HG03439 (cell line): ENCODE data around the gene MAX.
"Not testable (repeated sequence)": the region's sequence is repeated elsewhere in the genome, so short reads cannot be mapped to it uniquely, and the experiment has no call there.

Experiments used
- ATAC-seq: cut with Tn5 transposase; IDR thresholded peaks from one replicate; pipeline ENCODE4 v1.9.1; 2021; ENCODE audit warnings: mild to moderate bottlenecking, moderate library complexity; ENCODE audit not compliant: unreplicated experiment

MAX gene

DNA sequence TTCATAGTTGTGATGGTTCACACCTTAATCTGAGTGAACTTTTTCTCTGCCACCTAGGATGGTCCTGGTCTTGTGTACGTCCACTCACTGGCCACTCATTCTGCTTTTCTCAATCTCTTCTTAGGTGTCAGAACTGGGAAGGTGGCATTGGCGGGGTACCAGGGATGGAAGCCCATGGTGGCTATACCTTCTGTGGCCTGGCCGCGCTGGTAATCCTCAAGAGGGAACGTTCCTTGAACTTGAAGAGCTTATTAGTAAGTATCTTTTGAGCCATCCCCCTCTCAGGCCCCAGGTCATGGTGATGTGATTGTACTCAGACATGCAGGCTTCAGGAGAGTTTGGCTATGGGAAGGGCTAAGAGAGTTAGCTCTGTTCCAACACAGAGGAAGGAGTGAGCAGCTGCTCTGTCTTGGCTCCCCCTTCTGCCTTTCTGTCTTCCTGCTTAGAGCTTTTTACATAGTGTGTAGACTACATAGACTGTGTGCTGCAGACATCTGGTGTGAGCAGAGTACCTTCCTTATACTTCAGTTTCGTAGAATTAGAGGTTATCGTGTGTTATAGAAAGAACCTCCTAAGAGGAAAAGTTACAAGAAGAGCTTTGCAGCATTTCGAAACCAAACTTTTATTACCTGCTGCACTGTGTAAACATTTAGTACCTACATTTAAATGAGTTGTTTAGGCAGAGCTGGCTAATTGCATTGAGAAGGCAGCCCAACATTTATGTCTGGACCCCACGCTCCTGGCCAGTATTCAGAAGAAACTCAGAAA, 61.5 kb downstream of the MAX start:
- no peak for ATAC-seq

DNA sequence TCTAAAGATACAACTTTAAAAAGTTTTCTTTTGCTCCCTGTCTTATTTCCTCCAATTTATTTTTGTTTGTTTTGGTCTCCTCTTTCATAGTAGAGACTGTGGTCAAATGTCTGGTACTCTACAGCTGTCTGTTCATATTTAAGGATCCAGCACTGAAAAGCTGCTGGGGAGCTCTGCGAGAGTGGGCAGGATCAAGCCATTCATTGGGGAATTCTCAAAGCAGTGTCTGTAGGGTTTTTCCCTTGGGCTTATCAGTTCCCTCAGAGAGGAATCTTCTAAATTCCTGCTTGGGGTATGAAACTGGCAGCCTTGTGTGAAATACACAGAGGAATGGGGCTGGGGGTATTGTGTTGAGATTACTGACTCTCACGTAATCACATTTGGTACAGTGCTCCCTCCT, 63.4 kb downstream of the MAX start:
- no peak for ATAC-seq

DNA sequence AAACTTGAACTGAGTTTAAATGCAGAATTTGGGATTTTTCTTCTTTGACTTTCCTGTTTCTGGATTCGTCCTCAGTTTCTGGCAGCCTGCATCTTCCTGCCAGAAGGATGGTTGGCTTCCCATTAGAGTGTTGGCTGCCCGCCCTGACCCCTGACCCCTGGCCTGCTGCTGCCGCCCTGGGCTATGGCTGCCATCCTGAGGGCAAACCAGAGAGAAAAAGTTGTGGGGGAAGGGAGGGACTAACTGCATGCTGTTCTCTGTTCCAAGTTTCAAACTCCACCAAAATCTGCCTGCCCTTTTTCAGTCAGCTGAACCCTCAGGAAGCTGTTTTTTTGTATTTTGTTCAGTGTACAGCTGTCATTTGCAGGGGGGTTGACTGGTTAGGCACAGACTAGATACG, 67.3 kb downstream of the MAX start:
- no peak for ATAC-seq

DNA sequence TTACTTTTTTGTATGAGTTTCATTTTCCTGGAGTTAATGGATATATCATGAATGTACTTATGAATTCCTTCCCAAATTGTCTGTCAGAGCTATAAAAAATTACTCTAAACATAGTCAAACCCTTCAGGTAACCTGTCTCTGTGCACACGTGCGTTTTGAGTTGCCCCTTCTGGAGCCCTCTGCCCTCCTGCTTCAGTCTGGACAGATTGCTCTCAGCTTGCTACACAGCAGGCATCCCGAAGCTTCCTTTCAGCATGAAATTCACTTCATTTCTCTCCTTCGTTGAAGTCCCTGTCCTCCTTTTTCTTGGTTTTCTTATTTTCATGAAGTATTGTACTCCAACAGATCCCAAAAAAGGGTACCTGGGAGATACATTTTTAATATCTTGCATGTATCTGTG, 68.3 kb downstream of the MAX start:
- no peak for ATAC-seq

DNA sequence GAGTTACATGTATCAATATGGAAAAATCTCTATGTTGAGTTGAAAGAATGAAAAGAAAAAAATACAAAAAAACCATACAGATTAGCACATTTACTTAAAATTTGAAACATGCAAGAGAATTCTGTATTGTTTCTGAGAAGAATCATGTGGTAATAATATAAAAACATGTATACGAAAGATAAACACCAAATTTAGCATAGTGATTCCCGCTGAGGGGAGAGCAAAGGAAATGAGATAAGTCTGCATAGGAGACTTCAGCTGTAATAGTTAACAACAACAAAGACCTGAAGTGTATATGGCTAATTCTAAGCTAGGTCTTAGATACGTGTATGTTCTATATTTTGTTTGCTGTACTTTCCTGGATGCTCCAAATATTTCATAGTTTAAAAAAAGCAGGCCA, 69.1 kb downstream of the MAX start:
- ATAC-seq, result no peak

DNA sequence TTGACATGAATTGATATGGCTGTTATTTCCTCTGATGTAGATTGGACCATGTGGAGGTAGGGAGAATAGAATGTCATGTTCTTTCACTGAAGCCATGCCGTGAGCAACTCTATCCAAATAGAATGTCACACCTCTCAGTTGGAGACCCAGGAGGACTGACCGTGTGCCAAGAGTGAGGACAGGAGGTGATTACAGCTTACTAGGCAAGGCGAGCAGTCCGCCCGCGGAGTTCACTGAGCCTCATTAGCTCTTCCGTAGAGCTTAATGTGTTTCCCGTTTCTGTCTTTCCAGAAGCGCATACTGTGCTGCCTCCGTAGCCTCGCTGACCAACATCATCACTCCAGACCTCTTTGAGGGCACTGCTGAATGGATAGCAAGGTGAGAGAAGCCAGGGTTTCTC, 70.0 kb downstream of the MAX start:
- no peak for ATAC-seq

DNA sequence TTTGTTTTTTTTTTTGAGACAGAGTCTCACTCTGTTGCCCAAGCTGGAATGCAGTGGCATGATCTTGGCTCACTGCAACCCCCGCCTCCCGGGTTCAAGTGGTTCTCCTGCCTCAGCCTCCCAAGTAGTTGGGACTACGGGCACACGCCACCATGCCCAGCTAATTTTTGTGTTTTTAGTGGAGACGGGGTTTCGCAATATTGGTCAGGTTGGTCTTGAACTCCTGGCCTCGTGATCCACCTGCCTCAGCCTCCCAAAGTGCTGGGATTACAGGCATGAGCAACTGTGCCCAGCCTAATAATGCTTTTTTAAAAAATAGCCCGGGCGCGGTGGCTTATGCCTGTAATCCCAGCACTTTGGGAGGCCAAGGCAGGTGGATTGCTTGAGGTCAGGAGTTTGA, 71.0 kb downstream of the MAX start:
- not testable (repeated sequence) for ATAC-seq

DNA sequence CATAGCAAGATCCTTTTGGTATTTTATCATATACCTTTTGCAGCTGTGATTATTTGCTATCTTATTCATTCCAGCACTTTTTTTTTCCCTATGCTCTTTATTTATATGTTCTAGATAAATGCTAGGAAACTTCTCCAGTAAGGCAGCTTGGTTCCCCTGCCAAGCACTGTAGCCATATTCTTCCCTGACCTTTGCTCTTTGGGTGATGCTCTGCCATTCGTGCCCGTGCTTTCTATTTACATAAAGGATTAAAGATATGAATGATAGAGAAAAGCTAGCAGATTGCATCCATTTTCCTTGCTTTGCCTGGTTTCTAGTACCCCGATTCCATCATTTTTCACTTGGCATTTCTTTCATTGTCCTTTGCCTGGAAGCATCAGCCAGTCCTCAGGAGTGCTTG, 73.4 kb downstream of the MAX start:
- ATAC-seq, result no peak

DNA sequence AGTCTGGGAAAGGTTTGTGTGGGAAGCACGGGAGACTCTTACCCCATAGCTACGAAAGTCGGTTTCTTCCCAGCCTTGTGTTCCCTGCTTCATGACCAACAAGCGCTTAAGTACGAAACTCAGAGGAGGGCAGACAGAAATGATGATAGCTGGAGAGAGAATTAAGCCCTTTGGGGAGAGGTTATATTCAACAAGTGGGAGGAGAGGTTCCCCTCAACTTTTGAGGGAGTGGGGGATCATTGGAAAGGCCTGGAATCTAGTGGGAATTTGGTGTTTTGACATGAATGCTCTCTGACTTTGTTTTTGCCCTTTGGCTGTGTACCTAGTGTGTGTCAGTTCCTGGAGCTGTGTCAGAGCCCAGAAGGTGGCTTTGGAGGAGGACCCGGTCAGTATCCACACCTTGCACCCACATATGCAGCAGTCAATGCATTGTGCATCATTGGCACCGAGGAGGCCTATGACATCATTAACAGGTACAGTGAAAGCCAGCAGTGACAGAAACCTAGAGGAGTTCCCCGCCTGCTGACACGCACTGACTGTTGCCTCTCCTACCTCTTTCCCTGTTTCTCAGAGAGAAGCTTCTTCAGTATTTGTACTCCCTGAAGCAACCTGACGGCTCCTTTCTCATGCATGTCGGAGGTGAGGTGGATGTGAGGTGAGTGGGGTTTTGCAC, 75.1 kb downstream of the MAX start:
- no peak for ATAC-seq

DNA sequence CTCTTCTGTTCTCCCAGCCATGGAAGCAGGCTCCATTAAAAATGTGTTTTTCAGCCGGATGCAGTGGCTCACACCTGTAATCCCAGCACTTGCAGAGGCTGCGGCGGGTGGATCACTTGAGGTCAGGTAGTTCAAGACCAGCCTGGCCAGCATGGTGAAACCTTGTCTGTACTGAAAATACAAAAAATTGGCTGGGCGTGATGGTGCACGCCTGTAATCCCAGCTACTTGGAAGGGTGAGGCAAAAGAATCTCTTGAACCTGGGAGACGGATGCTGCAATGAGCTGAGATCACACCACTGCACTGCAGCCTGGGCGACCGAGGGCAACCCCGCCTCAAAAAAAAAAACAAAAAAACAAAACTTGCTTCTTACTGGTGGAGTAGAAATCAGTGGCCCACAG, 75.8 kb downstream of the MAX start:
- no peak for ATAC-seq

DNA sequence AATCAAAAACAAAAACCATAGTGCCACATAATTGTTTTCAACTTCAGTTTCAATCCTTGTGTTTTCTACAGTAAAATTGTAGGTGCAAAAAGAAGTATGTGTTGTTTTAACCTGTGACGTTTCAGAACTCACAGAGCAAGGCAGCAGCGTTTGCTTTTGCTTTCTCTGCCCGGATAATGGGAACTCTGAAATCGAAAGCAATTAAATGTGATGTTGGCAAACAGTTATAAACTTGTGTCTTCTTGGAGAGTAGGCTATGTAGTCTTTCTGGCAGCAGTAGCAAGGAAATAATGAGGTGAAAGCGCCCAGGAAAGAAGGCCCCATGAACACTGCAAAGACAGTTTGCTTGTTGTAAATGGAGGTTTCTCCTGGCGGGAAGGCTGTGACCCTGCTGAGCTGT, 76.5 kb downstream of the MAX start:
- no peak for ATAC-seq
